GM18873 (cell line): ENCODE results near the gene MAP3K15.

ENCODE experiments used
- ATAC-seq: cut with Tn5 transposase; IDR thresholded peaks from one replicate; pipeline ENCODE4 v1.9.1; 2021; ENCODE audit warnings: mild to moderate bottlenecking, moderate library complexity, moderate number of reproducible peaks; ENCODE audit not compliant: unreplicated experiment, low FRiP score

Gene MAP3K15

GRCh38 chrX:19350941-19351384 lies 164.3 kb downstream of the MAP3K15 start:
- peak; percentile 72 for ATAC-seq

GRCh38 chrX:19349264-19349663 lies 166.0 kb downstream of the MAP3K15 start:
- no peak for ATAC-seq

GRCh38 chrX:19347916-19348315 lies 167.4 kb downstream of the MAP3K15 start:
- no peak for ATAC-seq

- ATAC-seq = no peak
Measured at GRCh38 chrX:19344661-19345060, 170.6 kb downstream of the MAP3K15 start.

- peak; percentile 96 for ATAC-seq
Measured at GRCh38 chrX:19343535-19344408, 171.5 kb downstream of the MAP3K15 start, which contains the start of gene PDHA1. Gene PDHA1, plus strand, starts transcription at chrX:19343927. Its CDS starts 111 bp downstream, at chrX:19344038.

GRCh38 chrX:19343085-19343534 lies 172.2 kb downstream of the MAP3K15 start:
- ATAC-seq = no peak

- no peak for ATAC-seq
Measured at GRCh38 chrX:19342331-19342906, 172.9 kb downstream of the MAP3K15 start.

GRCh38 chrX:19334945-19335626 lies 180.2 kb downstream of the MAP3K15 start:
- no peak for ATAC-seq

- no peak for ATAC-seq
Measured at GRCh38 chrX:19332983-19333382, 182.3 kb downstream of the MAP3K15 start.

GRCh38 chrX:19331831-19332230 lies 183.5 kb downstream of the MAP3K15 start:
- no peak for ATAC-seq

- no peak for ATAC-seq
Measured at GRCh38 chrX:19326567-19326966, 188.7 kb downstream of the MAP3K15 start.
